SIG-M5 treated with dmso at 0.1 percent for 504 hours (cell line): ENCODE measurements around the gene DISP1.

Experiments used
- DNase-seq: peaks from one replicate; lab custom pipeline; 2025; ENCODE audit not compliant: unreplicated experiment; lab: John Stamatoyannopoulos, UW

The DISP1 gene, protein sequence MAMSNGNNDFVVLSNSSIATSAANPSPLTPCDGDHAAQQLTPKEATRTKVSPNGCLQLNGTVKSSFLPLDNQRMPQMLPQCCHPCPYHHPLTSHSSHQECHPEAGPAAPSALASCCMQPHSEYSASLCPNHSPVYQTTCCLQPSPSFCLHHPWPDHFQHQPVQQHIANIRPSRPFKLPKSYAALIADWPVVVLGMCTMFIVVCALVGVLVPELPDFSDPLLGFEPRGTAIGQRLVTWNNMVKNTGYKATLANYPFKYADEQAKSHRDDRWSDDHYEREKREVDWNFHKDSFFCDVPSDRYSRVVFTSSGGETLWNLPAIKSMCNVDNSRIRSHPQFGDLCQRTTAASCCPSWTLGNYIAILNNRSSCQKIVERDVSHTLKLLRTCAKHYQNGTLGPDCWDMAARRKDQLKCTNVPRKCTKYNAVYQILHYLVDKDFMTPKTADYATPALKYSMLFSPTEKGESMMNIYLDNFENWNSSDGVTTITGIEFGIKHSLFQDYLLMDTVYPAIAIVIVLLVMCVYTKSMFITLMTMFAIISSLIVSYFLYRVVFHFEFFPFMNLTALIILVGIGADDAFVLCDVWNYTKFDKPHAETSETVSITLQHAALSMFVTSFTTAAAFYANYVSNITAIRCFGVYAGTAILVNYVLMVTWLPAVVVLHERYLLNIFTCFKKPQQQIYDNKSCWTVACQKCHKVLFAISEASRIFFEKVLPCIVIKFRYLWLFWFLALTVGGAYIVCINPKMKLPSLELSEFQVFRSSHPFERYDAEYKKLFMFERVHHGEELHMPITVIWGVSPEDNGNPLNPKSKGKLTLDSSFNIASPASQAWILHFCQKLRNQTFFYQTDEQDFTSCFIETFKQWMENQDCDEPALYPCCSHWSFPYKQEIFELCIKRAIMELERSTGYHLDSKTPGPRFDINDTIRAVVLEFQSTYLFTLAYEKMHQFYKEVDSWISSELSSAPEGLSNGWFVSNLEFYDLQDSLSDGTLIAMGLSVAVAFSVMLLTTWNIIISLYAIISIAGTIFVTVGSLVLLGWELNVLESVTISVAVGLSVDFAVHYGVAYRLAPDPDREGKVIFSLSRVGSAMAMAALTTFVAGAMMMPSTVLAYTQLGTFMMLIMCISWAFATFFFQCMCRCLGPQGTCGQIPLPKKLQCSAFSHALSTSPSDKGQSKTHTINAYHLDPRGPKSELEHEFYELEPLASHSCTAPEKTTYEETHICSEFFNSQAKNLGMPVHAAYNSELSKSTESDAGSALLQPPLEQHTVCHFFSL (N-terminal part only)

GRCh38 chr1:222814536-222815439, at the start of gene DISP1:
DISP1 (plus strand) TSS chr1:222815039; CDS start chr1:222942824, 127,785 bp downstream.
- peak; percentile 60 for DNase-seq

DNA sequence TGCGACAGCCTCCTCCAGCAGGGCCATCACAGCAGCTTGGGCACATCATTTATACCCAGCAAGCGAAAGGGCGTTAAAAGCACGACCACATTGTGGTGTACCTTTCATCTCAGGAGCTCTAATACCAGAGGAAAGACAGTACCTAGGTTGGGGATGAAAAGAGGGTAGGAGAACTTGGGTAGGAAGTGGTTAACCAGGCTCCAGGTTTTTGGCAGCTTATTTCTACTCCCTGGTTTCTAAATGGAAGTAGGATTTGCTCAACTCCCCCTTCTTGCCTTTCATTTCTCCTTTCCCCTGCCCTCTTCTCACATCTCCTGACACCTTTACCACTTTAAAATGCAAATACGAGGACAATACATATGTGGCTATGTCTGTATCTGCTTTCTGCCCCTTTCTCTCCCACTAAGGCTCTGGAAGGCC, 47.7 kb upstream of the DISP1 start:
- DNase-seq: no peak

- no peak for DNase-seq
Measured at GRCh38 chr1:222768592-222768991, 46.2 kb upstream of the DISP1 start.

DNA sequence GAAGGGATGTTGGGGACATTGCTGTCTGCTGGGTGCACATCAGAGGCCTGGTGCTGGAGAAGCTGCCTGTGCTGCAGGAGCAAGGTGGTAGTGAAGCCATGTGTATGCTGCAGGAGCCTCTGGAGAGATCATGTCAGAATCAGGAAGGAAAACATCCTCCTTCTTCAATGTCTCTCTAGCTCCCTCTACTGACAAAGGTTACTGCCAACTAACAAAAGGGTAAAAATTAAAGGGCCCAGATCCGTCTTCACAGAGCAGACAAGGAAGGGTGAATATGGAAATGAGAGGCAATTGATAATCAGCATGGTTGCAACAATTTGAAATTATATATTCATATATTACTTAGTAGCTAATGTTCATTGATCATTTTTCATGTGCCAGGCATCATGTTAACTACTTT, 45.7 kb upstream of the DISP1 start:
- DNase-seq: peak; percentile 39

DNA sequence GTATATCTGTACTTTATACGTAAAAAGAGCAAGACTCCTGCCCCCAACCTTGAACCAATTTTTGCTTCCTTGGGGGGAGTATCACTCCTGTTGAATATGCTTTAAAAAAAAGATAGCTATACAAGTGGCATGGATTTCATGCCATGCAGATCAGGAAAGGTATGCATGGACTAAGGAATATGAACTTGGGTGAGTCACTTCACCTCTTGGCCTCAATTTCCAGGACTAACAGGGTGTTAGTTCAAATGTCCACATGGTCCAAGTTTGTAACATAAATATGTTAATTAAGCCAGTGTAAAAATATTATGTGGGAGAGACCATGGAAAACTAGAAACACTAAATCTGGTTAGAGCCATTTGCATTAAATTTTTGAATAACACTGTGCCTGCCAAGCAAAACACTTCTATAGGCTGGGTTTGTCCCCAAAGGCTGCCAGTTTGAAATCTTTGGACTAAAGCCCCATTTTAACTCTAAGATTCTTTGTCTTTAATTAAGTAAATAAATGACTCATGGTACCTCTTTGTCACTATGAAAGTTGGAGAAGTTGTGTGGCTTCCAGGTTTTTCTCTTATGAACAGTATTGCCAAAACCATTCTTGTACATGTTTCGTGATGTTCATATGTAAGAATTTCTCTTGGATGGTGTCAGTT, 44.7 kb upstream of the DISP1 start:
- DNase-seq: no peak

GRCh38 chr1:222772996-222773379, 41.9 kb upstream of the DISP1 start:
- peak; percentile 31 for DNase-seq

GRCh38 chr1:222777463-222777862, 37.4 kb upstream of the DISP1 start:
- DNase-seq: no peak

DNA sequence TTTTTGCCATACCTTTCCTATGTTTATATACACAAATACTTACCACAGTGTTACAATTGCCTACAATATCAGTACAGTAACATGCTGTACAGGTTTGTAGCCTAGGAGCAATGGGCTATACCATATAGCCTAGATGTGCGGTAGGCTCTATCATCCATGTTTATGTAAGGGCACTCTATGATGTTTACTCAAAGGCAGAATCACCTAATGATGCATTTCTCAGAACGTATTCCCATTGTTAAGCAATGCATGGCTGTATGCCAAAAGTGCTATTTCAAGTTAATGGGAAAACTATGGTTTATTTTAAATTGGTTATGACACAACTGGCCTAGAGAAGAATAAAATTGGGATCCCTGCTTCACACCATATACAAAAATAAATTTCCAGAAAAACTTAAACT, 36.9 kb upstream of the DISP1 start:
- DNase-seq: no peak

DNA sequence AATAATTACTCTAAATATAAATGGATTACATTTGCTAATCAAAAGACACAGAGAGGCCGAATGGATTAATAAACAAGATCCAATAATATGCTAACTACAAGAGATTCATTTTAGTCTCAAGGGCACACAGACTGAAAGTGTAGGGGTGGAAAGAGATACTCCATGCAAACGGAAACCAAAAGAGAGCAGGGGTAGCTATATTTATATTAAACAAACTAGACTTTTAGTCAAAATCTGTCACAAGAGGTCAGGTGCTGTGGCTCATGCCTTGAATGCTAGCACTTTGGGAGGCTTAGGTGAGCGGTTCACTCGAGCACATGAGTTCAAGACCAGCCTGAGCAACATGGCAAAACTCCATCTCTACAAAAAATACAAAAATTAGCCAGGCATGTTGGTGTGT, 33.6 kb upstream of the DISP1 start:
- DNase-seq: no peak

DNA sequence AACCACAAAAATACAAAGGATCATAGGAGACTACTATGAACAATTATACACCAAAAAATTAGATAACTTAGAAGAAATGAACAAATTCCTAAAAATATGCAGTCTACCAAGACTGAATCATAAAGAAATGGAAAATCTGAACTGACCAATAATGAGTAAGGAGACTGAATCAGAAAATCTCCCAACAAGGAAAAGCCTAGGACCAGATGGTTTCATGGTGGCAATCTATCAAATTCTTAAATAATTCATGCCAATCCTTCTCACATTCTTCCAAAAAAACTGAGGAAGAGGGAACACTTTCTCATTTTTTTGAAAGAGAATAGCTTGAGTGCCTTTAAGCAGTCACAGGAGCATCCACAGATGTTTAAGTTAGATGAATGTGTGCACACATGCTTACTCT, 31.8 kb upstream of the DISP1 start:
- no peak for DNase-seq

GRCh38 chr1:222784371-222784770, 30.5 kb upstream of the DISP1 start:
- no peak for DNase-seq

- no peak for DNase-seq
Measured at GRCh38 chr1:222784916-222785315, 29.9 kb upstream of the DISP1 start.

DNA sequence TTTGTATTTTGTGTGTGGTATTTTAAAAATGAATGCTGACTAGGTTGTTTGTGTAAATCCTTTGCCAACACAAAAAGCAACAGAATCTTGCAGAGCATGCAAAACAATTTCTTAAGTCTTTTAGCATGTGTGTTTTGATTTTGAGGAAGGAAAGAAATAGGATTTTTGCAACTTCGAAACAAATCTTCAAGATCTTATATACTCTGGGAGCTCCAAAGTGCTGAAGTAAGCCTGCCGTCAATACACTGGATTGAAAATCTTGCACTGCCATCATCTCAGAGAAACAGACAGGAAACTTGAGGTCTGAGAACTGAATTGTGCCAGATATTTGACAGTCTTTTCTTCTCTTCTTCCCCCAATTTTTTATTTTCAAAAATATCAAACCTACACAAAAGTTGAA, 29.3 kb upstream of the DISP1 start:
- DNase-seq: no peak

DNA sequence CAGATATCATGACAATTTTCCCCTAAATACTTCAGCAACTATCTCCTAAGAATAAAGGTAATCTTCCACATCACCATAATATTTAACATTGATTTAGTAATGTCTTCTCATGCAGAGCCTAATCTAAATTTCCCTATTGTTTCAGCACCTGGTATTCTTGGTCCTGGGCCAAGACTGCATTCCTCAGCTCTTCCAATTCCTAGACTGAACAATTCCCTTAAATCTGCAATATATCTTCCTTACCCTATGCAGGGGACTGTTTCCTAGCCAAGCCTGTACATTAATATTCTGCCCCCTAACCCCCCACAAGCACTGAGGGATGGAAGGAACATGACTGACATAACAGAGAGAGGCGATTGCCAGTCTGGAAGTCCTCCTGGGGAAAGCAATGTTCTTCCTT, 28.7 kb upstream of the DISP1 start:
- no peak for DNase-seq

GRCh38 chr1:222787729-222788128, 27.1 kb upstream of the DISP1 start:
- DNase-seq: no peak

DNA sequence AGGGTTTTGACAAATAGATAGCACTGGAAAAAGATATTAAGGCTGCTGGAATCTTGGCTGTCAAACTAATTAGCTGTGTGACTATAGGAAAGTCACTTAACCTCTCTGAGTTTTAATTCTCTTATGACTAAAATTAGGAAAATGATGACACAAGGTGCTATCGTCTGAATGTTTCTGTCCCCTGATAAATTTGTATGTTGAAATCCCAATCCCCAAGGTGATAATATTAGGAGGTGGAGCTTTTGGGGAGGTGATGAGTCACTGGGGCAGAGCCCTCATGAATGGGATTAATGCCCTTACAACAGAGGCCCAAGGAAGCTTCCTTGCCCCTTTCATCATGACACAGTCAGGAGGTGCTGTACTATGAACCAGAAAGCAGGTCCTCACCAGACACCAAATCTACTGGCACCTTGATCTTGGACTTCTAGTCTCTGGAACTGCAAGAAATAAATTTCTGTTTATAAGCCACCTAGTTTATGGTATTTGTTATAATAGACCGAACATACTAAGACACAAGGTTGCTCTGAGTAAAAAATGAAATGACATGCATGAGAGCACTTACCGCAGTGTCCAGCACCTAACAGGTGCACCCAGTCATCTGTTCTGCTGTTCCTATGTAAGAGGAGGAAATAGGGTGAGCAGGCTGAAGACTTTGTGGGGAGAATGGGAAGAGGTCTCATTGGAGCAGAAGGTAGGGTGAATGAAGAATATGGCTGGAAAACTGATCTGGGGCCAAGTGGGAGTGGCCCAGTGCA, 26.3 kb upstream of the DISP1 start:
- DNase-seq: no peak

GRCh38 chr1:222790115-222790514, 24.7 kb upstream of the DISP1 start:
- DNase-seq: no peak

- DNase-seq: no peak
Measured at GRCh38 chr1:222790520-222790919, 24.3 kb upstream of the DISP1 start.
